ENCODE data around the gene PIK3CG. TPM values are rescaled to one million over a fixed set of nuclear protein-coding genes. Genes with fewer than 3 reads are reported as not detected.

The PIK3CG gene
- total RNA-seq, 1 donor from 2014 or later = 2.6 TPM

DNA sequence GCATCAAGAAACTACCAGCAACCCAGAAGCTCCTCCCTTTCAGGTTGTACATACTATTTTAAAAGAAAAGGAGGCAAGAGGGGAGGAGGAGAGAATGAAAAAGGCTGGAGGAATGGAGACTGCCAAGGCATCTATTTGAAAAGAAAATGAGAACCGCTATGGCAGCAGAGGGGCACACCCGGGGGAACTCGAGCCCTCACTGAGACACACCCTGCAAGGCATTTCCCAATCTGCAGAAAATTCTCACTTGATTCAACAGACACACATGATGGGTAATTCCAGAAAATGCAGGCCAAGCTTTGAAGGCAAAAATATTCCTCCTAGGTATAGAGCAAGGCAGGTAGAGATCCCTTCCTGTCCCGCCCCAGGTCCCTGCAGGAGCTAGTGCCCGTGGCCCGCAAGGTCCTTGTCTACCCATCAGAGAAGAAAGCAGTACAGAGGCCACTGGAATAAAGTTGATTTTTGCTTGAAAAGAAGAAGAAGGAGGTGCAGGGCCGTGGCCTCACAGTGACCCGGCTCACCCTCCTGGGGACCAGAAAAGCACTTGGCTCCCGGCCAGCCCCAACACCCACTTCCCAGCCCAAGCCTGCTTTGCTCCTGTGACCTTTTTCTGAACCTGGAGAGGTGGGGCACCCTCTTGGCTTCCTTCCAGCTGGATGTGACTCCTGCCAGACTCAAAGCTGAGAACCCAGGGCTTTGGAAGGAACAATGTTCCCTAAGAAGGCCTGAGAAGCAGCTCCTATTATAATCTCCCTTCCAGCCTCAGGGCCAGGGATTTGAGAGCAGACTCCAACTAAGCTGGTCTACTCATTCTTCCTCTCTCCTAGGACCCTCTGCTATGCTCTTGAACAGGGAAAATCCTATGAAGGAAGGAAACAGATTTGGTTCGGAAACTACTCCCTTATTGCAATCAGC is 6.2 kb upstream of the PIK3CG start:
- DNase-seq (ENCODE audit: low read depth in 2 of 2) = peak in 1 of 2 donors; percentile 37

DNA sequence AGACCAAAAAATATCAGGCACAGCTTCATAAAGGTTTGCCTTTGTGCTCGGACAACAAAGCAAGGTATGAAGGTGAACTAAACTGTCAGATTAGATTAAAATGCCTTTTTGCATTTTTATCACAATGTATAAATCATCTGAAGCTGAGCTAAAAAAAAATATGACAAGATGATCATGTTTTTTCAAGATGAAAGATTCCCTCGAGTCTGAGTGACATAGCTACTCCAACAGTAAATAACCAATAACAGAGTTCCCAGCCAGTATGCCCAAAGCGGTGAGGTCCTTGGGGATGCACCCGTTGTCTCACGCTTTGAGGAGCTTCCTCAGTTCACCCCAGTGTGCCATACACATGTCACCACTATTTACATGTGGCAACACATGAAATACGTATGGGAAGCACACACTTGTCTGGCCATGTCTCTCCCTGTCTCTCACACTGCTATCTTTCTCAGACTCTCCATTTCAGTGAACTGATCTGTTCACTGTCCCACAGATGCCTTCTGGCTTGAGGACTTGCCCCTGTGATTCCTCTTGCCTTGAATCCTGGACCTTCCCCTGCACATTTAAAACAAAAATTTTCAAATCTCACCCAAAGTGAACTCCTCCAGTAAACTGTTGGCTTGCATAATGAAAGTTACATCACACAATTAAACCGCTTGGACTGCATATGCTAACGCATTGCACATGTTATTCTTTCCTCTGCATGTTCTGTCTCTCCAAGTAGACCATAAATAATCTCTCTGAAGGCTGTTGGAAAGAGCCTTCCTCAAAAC is 2.6 kb upstream of the PIK3CG start:
- no peak for DNase-seq (ENCODE audit: low read depth in 2 of 2)

DNA sequence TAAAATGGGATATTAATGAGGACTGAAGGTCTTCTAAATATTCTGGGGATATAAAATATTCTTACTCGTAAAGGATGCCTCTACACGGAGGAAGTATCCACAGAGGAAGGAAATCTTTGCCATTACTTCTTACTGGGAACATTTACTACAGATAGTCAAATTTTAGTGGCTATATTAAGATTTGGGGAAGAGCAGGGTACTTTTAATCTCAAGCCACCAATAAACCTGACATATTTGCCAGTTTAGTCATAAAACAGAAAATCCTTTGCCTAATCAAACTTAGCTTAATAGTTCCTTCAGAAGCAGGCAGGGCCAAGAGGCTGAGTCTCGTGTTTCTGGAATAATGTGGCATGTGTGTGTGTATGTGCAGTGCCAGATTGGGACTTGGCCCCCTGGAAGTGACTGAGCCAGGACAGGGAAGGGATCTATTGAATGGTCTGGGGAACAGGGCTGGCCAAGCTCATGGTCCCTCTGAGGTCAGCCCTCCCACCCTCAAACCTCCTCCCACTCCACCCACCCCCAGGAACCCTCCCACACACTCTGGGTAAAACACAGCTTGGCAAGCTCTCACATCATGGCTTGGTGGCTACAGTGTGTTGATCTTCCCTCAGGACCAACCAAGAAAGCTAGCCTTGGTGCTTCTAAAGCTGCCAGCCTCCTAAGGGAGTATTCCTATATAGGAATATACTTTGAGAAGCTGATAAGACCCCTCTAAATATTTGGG is 1.6 kb upstream of the PIK3CG start:
- no peak for DNase-seq (ENCODE audit: low read depth in 2 of 2)

DNA sequence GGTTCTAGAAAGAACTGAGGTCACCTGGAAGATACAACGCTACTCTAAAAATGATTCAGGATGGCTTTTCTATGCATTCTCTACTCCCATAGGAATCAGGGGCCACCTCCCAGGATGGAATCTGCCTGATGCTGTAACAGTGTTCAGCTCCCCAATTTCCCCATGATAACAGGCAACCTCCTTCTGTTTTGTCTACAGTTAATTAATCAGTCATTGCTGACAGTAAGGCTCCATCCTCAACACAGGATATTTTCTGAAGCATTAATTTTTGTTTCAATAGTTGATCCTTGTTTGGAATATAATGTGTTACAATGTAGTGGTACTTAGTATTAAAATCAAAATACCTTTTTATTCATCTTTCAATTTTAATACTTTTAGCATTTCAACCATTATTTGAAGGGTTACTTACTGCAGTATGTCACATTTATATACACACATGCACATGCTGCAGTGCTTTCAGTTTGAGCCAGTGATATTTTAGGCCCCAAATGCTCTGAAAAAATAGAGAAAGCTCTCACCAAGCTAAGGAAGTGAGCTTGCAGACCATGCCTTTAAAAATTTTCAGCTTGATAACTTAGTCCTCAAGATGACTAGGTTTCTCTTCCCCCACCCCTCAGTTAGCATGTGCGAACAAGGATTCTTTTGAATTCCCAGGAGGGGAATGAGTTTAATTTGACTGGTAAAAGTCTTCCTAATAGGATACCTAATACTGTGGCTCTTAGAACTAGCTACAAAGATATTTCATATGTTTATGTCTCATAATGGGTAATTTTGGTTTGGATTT is 592 bp upstream of the PIK3CG start:
- DNase-seq (ENCODE audit: low read depth in 2 of 2) = peak in 1 of 2 donors; percentile 32

DNA sequence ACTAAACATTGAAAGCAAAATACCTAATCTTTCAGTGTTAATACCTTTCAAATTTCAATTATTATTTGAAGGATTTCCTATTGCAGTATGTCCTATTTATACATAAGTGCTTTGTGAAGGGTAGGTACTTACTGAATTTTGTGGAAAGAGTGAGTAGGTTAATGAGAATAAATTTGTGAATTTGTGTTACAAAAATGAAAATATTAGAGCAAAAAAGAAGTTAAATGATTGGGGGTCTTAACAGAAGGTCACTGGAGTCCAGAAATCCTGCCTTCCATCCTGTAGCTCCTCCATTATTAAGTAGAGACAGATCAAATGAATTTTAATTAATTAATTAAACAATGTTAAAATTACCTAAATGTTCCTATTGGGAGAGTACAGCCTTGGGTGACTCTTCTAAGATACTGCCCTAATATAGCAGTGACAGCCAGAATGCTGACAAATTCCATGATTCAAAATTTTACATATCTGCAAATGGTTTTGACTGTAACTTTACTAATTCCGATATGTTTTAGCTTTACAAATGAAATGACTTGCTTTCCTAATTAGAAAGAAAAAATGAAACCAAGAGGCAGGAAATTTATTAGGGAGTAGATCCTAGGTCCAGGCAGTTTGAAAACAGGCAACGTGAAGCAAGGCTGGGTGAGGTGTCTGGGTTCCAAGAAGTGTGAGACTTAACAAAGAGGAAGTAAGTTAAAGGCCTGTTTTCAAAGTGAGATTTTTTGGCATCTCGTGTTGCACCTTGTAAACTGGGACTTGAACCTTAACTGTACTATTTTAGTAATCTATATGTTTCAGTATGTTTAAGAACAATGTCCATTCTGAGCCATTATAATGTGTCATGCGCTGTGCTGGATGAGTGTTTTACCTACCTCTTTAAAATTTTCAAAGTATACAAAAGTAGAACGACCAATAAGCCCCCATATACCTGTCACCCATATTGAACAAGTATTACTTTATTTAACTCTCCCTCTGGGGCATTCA is 1.5 kb downstream of the PIK3CG start:
- peak in 1 of 2 donors; percentile 4 for DNase-seq (ENCODE audit: low read depth in 2 of 2)

DNA sequence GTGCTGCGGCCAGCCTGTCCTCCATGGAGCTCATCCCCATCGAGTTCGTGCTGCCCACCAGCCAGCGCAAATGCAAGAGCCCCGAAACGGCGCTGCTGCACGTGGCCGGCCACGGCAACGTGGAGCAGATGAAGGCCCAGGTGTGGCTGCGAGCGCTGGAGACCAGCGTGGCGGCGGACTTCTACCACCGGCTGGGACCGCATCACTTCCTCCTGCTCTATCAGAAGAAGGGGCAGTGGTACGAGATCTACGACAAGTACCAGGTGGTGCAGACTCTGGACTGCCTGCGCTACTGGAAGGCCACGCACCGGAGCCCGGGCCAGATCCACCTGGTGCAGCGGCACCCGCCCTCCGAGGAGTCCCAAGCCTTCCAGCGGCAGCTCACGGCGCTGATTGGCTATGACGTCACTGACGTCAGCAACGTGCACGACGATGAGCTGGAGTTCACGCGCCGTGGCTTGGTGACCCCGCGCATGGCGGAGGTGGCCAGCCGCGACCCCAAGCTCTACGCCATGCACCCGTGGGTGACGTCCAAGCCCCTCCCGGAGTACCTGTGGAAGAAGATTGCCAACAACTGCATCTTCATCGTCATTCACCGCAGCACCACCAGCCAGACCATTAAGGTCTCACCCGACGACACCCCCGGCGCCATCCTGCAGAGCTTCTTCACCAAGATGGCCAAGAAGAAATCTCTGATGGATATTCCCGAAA is 2.7 kb downstream of the PIK3CG start:
- DNase-seq (ENCODE audit: low read depth in 2 of 2) = no peak

DNA sequence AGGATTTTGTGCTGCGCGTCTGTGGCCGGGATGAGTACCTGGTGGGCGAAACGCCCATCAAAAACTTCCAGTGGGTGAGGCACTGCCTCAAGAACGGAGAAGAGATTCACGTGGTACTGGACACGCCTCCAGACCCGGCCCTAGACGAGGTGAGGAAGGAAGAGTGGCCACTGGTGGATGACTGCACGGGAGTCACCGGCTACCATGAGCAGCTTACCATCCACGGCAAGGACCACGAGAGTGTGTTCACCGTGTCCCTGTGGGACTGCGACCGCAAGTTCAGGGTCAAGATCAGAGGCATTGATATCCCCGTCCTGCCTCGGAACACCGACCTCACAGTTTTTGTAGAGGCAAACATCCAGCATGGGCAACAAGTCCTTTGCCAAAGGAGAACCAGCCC is 3.3 kb downstream of the PIK3CG start:
- DNase-seq (ENCODE audit: low read depth in 2 of 2) = no peak

DNA sequence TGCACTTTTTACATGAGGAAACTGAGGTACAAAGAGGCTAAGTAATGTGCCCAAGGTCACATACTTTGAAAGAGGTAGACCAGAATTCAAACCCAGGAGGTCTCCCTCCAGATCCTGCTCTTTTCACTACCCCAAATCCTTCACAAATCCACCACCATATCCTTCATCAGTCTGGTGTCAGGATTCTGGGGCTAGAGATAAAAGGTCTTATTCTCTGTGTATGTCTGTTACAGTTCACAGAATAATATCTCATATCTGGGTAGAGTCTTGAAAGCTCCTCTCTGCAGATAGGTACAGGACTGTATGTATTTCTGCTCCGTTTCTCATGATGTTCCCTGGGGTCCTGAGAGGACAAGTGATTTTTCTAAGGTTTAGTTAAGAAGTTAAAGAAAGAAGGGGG is 4.9 kb downstream of the PIK3CG start:
- no peak for DNase-seq (ENCODE audit: low read depth in 2 of 2)

DNA sequence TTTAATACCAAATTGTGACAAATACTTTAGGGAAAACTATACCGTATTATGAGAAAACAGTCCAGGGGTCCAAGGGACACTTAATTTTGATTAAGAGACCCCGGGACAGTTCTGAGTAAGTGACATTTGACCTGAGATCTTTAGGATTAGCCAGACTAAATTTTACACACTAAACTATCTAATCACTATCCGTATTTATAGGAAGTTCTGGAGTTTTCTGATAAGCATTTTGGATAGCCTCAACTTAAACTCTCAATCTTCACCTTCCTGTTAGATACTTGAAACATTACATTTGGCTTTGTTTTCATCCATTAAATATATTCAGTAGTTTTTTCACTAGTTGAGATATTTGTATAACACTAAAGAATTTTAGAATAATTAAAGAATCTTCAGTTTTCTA is 5.4 kb downstream of the PIK3CG start:
- DNase-seq (ENCODE audit: low read depth in 2 of 2) = no peak

DNA sequence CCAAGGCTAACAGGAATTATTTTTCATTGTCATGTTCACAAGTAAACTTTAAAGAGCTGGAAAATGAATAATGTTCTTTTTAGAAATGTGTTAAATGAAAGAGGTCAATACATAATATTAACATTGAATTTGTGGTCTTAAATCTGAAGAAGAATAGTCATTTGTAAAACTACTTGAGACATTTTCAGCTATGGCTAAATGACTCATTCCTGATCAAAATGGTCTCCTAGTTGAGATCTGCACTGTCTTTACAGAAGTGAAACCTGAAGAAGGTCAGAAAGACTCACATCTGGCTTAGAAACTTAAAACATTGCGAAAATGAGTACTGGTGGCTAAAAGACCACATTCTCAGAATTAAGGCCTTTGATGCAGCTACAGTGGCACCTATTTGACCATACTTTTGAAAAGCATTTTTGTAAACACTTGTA is 5.9 kb downstream of the PIK3CG start:
- peak in 1 of 2 donors; percentile 19 for DNase-seq (ENCODE audit: low read depth in 2 of 2)

DNA sequence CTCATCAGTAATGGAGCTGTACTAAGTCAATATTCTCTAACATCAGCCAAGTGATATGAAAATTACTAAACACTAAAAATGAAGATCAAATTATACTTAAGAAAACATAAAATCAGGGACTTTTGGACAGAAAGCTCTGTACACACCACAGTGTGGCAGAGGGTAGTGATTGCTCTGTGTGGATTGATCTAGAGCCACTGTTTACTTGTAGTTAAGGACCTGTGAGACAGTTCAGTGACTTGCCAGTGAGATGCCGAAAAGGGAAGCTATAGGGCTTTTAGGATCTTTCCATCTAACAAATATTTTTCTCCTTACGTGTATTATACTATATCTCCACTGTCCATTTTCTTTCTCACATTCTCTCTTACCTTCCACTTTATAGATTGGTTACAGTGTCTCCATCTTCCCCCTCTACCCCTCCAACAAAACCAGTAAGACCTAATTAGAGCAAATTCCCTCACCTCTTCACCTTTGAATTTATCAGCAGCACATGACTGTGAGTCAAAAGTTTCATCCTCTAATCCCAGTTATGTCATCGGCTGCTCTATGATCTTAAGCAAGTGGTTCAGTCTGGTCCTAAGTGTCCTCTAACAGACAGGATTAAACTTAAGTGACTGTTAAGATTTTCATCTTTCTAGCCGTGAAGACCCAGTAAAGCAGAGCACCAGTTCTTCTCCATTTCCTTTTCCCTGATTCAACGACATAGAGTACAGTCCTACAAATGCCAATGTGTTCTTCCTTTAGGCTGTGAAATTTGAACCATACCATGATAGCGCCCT is 6.9 kb downstream of the PIK3CG start:
- DNase-seq (ENCODE audit: low read depth in 2 of 2) = no peak

DNA sequence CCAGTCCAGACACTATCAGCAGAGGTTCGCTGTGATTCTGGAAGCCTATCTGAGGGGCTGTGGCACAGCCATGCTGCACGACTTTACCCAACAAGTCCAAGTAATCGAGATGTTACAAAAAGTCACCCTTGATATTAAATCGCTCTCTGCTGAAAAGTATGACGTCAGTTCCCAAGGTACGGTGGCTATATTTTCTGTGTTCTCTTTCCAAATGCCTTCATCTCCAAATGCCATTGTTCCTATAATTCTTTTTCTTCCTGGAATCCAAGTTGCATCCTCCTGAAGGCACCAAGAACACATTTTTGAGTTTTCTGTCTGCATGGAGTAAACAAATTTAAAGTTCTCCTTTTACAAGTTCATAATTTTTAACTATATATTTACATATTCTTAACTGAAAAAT is 7.7 kb downstream of the PIK3CG start:
- no peak for DNase-seq (ENCODE audit: low read depth in 2 of 2)

DNA sequence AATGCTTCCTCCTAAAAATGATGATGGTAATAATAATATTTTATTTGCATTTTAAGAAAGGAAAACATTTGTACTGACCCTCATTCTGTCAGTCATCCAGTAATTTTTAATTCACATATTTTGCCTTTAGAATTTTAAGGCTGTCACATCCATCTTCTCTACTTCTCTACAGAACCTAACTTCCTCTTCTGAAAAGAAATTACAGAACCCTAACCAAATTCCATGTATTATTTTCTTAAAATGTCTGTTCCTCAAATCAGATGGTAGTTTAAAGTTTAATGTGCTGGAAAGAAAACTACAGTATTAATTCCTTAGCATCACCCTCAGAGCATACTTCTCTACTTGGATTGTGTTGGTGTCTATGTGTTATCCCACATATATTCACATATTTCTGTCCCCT is 9.0 kb downstream of the PIK3CG start:
- DNase-seq (ENCODE audit: low read depth in 2 of 2) = no peak

DNA sequence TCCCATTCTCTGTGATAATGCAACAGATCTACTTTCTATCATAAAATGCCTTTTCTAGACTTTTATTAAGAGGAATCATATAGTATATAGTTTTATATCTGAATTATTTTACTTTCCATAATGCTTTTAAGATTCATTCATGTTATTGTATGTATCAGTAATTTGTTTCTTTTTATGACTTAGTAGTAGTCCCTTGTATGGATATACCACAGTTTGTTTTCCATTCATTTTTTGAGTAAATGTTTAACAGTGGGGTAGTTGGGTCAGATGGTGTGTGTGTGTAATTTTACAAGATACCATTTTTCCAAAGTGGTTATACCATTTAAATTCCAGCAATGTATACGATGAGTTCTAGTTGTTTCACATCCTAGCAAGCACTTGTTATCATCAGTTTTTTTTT is 10.4 kb downstream of the PIK3CG start:
- DNase-seq (ENCODE audit: low read depth in 2 of 2) = no peak

DNA sequence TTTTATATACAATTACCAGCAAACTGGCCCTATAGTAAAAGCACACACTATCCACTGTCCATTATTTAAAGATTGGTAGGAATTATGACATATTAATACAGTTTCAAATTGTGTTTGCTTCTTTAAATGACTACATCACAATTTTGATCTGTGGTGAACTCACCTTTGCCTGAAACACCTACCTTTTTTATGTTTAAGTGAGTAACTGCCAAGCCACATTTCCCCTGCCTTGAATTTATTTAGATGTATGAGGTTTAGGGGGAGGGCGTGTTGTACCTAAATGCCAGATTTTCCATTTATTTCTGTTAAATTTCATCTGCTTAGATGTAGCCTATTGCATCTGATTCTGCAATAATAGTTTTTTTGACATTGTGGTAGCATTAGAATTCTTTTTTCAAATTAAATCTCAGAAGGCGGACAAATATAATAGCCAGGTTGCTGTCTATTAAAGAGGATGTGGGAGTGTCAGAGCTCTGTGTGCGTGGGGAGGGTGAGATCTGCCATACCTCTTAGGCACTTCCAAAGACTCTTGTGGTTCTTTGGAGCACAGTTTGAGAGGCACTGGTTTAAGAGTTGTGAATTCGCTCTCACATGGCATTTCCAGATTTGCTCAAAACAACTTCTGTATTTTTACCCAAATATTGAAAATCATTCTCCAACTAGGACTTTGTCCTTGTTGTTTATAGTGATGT is 13.8 kb downstream of the PIK3CG start:
- DNase-seq (ENCODE audit: low read depth in 2 of 2) = no peak

DNA sequence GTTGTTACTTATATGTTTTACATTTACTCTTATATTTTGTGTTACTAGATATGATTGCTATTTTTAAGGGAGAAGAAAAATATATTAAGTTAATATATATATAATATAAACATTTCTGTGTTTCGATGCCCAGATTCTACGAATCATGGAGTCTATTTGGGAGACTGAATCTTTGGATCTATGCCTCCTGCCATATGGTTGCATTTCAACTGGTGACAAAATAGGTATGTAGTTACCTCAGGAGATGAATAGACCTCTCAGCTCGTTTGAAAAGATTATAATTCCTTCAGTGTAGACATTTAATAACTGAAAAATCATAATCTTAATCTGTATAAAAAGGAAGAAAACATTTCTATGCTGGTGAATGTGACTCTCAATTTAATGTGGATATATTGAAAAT is 16.9 kb downstream of the PIK3CG start:
- no peak for DNase-seq (ENCODE audit: low read depth in 2 of 2)

DNA sequence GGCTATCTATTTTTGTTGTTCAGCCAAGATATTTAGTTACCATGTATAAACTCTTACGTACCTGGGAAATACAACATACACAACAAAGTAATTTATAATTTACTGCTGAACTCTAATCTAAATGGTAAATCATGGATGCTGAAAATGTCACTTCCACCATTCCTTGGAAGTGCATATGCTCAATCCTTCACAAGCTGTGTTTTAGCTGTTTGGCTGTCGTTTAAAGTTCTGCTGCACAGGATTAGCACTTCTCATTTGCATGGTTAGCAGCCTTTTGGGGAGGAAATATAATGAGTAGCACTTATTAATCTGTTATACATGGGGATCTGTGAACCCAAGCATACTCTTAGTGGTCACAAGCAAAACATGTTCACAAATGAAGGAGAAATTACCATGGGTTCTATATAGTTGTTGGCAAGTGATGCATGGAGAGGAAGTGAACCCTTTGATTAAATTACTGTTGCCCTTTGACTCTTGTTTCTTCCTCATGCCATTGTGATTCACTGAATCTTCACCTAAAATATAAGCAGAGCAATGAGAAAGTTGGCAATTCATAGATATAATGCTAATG is 18.5 kb downstream of the PIK3CG start:
- DNase-seq (ENCODE audit: low read depth in 2 of 2) = no peak

DNA sequence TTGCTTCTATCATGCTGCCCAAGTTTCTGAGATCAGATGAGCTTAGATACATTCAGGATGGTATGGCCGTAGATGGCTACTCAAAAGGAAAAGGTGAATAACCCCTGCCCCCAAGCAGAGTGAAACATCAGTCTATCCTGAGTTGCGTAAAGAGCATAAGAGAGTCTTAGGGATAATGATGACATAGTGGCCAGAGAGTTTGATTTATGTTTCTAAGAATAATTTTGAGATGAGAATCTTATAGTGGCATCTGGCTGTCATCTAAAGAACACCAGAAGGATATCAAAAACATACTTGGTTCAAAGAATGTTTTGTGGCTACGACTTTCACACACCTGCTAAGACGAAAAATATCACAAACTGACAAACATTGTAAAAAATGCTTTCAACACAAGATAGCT is 20.6 kb downstream of the PIK3CG start:
- DNase-seq (ENCODE audit: low read depth in 2 of 2) = no peak
